GM21423 (cell line): ENCODE results near the gene CELF1.
"Not testable (repeated sequence)": the region's sequence is repeated elsewhere in the genome, so short reads cannot be mapped to it uniquely, and the experiment has no call there.

Source experiments
- ATAC-seq: cut with Tn5 transposase; IDR thresholded peaks from one replicate; pipeline ENCODE4 v1.9.1; 2021; ENCODE audit warnings: mild to moderate bottlenecking, moderate library complexity; ENCODE audit not compliant: unreplicated experiment

The CELF1 gene

DNA sequence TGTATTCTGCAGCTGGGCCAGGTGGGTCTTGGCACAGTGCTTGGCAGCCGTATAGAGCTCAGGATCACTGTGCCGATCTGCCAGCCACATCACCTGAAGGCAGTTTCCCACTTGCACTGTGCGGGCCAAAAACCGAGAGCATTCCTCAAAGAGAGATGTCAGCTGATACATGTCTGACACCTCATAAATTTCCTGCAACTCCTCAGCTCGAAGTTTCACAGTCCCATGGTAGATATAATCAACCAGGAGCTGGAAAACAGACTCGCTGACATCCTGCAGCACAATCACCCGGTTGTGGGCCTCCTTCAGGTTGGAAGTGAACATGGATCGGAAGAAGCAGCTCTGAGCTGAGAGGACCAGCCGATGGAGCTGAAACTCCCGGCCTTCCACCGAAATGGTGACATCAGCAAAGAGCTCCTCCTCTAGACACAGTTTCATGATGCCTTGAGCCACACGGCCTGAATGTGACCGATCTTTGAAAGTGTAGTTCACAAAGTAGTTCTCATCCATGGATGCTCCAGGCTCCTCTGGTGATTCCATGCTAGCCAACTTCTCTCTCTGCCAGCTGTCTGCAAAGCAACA lies 24.6 kb upstream of the CELF1 start:
- ATAC-seq = no peak

GRCh38 chr11:47573321-47573720 lies 20.4 kb upstream of the CELF1 start:
- ATAC-seq = no peak

- no peak for ATAC-seq
These were observed 19.9 kb upstream of the CELF1 start for GRCh38 chr11:47572715-47573255.

DNA sequence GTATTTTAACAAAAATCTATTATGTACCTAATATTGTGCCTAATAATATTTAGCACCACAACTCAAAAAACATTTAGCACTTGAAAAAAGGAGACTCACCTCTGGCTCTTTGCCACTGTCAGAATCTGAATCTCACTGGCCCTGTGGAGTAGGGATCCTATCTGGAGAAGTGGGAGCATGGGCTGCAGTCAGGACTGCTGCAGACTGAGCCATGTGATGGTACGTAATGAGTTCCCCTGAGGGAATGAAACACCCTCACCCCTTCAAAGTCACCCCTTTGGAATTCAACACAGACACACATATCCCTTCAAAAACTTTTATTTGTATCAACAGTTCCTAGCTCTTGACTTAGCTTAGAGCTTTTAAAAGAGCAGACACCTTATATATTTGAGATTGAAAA lies 19.0 kb upstream of the CELF1 start:
- ATAC-seq = no peak

DNA sequence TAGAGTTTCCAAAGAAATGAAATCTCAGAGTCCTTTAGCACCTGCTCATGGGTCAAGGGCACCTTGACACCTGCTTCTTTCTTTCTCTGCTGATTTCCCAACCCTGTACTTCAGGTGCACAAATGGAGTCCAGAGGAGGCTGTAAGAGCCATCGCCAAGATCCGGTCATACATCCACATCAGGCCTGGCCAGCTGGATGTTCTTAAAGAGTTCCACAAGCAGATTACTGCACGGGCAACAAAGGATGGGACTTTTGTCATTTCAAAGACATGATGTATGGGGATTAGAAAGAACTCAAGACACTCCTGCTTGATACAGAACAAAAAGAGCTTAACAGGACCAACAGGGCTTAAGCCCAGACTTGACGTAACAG lies 18.4 kb upstream of the CELF1 start:
- no peak for ATAC-seq

- ATAC-seq = no peak
These were observed 17.9 kb upstream of the CELF1 start for GRCh38 chr11:47570651-47571356.

GRCh38 chr11:47569646-47570045 lies 16.7 kb upstream of the CELF1 start:
- ATAC-seq = no peak

DNA sequence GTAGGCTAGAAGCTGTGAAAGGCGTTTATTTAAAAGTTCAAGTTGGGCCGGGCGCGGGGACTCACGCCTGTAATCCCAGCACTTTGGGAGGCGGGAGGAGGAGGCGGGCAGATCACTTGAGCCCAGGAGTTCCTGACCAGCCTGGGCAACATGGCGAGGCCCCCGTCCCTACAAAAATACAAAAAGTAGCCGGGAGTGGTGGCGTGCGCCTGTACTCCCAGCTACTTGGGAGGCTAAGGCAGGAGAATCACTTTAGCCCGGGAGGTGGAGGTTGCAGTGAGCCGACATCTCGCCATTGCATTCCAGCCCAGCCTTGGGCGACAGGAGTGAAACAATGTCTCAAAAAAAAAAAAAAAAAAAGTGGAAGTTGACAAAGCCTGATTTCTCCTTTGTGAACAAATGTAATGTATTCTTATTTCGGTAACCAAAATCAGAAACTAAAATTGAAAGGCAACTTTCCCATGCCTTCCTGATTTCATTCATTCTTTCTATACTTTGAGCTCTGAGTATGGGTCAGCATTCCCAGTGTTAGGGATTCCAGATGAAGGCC lies 13.3 kb upstream of the CELF1 start:
- ATAC-seq = peak; percentile 14

DNA sequence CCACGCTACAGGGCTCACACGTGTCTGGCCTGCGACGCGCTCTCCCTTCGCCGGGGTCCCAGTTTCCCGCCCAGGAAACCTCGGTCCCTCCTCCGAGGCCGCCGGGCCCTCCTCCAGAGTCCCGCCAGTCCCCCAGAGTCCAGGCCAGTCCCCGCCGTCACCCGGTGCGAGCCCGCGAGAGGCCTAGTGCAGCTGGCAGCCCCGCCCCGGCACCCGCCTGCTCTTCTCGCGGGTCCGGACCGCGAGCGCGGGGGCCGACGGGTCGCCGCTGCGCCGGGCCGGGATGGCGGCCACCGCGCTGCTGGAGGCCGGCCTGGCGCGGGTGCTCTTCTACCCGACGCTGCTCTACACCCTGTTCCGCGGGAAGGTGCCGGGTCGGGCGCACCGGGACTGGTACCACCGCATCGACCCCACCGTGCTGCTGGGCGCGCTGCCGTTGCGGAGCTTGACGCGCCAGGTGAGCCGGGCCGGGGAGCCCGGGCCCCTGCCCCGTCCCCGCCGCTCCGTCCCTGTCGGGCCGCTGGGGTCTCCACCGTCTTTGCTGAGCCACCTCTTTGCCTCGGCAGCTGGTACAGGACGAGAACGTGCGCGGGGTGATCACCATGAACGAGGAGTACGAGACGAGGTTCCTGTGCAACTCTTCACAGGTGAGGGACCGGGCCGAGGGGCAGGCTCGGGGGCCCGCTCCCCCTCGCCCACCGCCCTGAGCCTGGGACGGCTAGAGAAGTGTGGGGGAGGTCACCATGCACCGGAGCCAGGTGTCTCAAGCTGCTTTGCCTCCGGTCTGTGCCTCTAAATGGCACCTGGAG lies 12.6 kb upstream of the CELF1 start, which contains the start of gene PTPMT1:
Gene PTPMT1 (plus strand): TSS at position 260 of the 809 bp plus-strand sequence. CDS start 24 bp downstream, at position 284.
- ATAC-seq = peak; percentile 83

GRCh38 chr11:47564933-47565339 lies 12.0 kb upstream of the CELF1 start:
- no peak for ATAC-seq

- not testable (repeated sequence) for ATAC-seq
These were observed 11.4 kb upstream of the CELF1 start for GRCh38 chr11:47564366-47564765.

DNA sequence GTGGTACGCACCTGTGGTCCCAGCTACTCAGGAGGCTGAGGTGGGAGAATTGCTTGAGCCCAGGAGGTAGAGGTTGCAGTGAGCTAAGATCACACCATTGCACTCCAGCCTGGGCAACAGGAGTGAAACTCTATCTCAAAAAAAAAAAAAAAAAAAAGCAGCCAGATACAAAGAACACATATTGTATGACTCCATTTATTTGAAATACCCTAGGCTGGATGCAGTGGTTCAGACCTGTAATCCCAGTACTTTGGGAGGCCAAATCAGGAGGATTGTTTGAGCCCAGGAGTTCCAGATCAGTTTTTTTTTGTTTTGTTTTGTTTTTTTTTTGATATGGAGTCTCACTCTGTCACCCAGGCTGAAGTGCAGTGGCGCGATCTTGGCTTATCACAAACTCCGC lies 9.5 kb upstream of the CELF1 start:
- not testable (repeated sequence) for ATAC-seq

- no peak for ATAC-seq
These were observed 7.5 kb upstream of the CELF1 start for GRCh38 chr11:47560426-47560825.

DNA sequence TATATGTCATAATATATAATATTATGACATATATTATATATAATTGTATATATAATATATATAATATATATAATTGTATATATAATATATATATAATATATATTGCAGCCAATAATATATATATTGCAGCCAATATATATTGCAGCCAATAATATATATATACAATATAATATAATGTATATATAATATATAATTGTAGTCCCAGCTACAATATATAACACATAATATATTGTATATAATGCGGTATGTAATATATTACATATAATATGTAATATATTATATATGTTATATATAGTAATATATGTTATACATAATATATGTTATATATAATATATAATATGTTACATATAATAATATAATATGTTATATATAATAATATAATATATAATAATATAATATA lies 5.8 kb upstream of the CELF1 start:
- ATAC-seq = no peak

- ATAC-seq = not testable (repeated sequence)
These were observed 4.1 kb upstream of the CELF1 start for GRCh38 chr11:47557004-47557403.

DNA sequence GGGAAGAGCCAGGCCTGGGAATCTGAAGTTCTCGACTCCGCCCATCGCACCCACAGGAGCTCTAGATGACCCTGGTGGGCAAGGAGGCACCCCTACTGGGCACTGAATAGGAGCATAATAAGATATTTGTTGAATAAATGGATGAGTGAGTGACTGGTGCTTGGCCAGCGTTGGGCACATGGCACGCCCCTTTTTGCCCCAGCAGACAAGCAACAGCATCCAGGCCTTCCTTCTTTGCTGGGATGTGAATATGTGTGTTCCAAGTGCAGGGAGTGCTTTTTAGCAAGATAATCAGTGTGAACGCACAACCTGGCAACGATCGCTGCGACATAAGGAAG lies 443 bp upstream of the CELF1 start:
- ATAC-seq = peak; percentile 21

DNA sequence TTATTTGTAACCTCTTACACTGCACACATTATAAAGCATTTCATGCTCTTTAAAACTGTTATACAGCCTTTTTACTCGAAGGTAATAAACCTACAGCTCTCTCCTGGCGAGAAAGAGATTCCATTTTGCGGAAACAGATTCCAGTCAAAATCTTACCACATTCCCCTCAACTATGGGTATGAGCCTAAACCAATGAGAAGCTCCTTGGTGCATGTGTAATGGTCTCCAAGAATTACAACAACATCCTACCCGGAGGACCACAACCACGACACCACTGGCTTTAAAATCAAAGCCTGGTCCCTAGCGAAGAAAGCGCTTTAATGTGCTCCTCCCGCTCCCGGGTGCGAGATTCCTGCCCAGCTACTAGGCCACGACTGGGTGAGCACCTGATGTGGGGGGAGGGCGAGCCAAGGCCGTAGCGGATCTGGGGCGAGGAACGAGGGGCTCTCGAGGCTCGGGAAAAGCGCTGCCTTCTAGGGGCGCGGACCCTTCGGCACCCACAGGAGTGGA lies 821 bp downstream of the CELF1 start:
- ATAC-seq = peak; percentile 5

DNA sequence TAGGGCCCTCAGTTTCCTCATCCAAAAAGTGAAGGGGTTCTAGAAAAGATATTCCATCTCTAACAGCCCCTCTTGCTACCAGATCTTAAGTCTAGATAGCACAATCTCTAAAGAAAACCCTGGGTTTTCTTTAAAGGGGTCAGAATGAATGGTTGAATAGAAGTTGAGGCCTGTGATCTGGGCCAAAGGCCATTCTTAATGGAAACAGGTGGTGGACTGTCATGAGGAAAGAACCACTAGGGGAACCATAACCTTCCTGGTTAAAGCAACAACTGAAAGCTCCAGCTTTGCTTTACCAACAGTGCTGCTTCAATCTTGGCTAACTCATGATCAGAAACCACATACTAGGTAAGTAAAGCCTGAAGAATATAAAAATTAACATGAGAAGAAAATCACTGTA lies 1.8 kb downstream of the CELF1 start:
- no peak for ATAC-seq

GRCh38 chr11:47550288-47551047 lies 2.5 kb downstream of the CELF1 start:
- ATAC-seq = no peak

DNA sequence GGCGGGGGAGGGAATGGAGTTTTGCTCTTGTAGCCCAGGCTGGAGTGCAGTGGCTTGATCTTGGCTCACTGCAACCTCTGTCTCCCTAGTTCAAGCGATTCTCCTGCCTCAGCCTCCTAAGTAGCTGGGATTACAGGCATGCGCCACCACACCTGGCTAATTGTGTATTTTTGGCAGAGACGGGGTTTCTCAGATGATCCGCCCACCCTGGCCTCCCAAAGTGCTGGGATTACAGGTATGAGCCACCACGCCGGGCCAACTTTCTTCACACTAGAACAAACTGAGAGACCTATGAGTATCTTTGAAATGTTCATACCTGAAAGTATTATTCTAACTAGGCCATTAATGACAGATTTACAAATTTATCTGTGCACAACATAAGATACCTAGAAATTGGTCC lies 6.7 kb downstream of the CELF1 start:
- ATAC-seq = not testable (repeated sequence)
